Sigmoid colon (tissue), 7 donors: ENCODE data around the gene OPCML. TPM values are rescaled to one million over a fixed set of nuclear protein-coding genes. Genes with fewer than 3 reads are reported as not detected.

Experiments
- DNase-seq: peaks from one replicate; pipeline ENCODE4 v3.0.0-alpha.2; 2019
- H3K27ac ChIP-seq, 4 donors: fragments of 200-600 bp; sonication (generic); one replicate each; pipeline ENCODE4 v1.5.1; 2016 to 2019; ENCODE audit warnings: mild to moderate bottlenecking in 1 of 4
- H3K27me3 ChIP-seq, 3 donors: fragments of 200-600 bp; sonication (generic); one replicate each; pipeline ENCODE4 v1.5.1; 2019; ENCODE audit warnings: mild to moderate bottlenecking in 1 of 3
- H3K36me3 ChIP-seq, 4 donors: fragments of 200-600 bp; sonication (generic); one replicate each; pipeline ENCODE4 v1.5.1; 2016 to 2019
- H3K4me1 ChIP-seq, 4 donors: fragments of 200-600 bp; sonication (generic); one replicate each; pipeline ENCODE4 v1.5.1; 2017 to 2019
- H3K4me3 ChIP-seq, 4 donors: fragments of 200-600 bp; sonication (generic); one replicate each; pipeline ENCODE4 v1.5.1; 2017 to 2019; ENCODE audit warnings: mild to moderate bottlenecking in 2 of 4, moderate library complexity in 1 of 4
- H3K9me3 ChIP-seq, 4 donors: fragments of 200-600 bp in 3 of 4; sonication (generic) in 3 of 4; one replicate each; pipeline versions ENCODE4 v1.5.1 to v1.6.1; 2013 to 2019
- CTCF ChIP-seq, 4 experiments: fragments of 450-650 bp in 3 of 4; fragments of 200-600 bp in 1 of 4; IDR thresholded peaks; one replicate each; pipeline ENCODE4 v1.5.1; 2016 to 2019; ENCODE audit warnings: antibody characterized with exemption in 4 of 4, mild to moderate bottlenecking in 3 of 4, moderate library complexity in 2 of 4
- EP300 ChIP-seq, 4 donors: sonication (generic); formaldehyde crosslinking; IDR thresholded peaks; one replicate each; pipeline ENCODE4 v1.6.1; 2017; ENCODE audit warnings: antibody characterized with exemption in 4 of 4
- POLR2A ChIP-seq, 2 donors: fragments of 450-650 bp; IDR thresholded peaks; one replicate each; pipeline ENCODE4 v1.6.1; 2016; ENCODE audit warnings: antibody characterized with exemption in 2 of 2, mild to moderate bottlenecking in 2 of 2, moderate library complexity in 2 of 2
- POLR2AphosphoS5 ChIP-seq, 4 donors: sonication (generic); formaldehyde crosslinking; IDR thresholded peaks; one replicate each; pipeline ENCODE4 v1.6.1; 2017; ENCODE audit warnings: antibody characterized with exemption in 4 of 4
- WGBS, 2 donors: extraction: QIAGEN DNeasy Blood & Tissue Kit; methylation state at CpG; one replicate each; pipeline ENCODE4 v1.1.7; 2013; 5-methylcytosine and 5-hydroxymethylcytosine counted together
- intact Hi-C: fragments of 100-400 bp; cut with DNase I; formaldehyde crosslinking; loops from one replicate; pipeline ENCODE4 v1.15.1; 2023
- polyA plus RNA-seq, 3 donors: library from polyadenylated mRNA; stranded (reverse); fragments of 200-250 nt; gene quantifications; one replicate each; pipeline ENCODE4 v1.2.3, GENCODE V29; 2013
- total RNA-seq, 4 donors: library from RNA; depleted of rRNA; stranded (reverse); fragments of >200 nt; gene quantifications; one replicate each; pipeline ENCODE4 v1.1.0, GENCODE V29; 2016
- donor health status: healthy with polysubstance abuse.
- donor health status: Bipolar disorder and iron deficiency.
- donor health status: healthy.

OPCML gene
- total and polyA plus RNA-seq, 7 donors, result under 0.01 to 0.14 (median 0.03) TPM; not detected in 4

- Histone ChIP-seq H3K4me3 (no peak overlapping the region), H3K4me1 (no peaks in the 10 kb centered on the region), H3K27ac (no peak overlapping the region), H3K27me3 (peaks cover 0 to 10% (median 0%) of the 10 kb centered on the region in 3 donors), H3K9me3 (no peaks in the 10 kb centered on the region), H3K36me3 (no peaks in the 10 kb centered on the region)
- no peak for DNase-seq
- no peak for TF ChIP-seq CTCF (IDR thresholded peaks at IDR 0.05)
- TF ChIP-seq EP300 (IDR thresholded peaks at IDR 0.05), result no peak
- TF ChIP-seq POLR2AphosphoS5 (IDR thresholded peaks at IDR 0.05), result no peak
- TF ChIP-seq POLR2A (IDR thresholded peaks at IDR 0.05), result no peak
- intact Hi-C loops, result no loop called here
- 79% methylated on average over 6 of the region's 6 CpGs for WGBS, 2 donors
These were observed 260.2 kb downstream of the OPCML start for GRCh38 chr11:133271871-133272776.

GRCh38 chr11:133271206-133271605, 261.1 kb downstream of the OPCML start:
- Histone ChIP-seq H3K36me3 (no peaks in the 10 kb centered on the region), H3K4me1 (no peaks in the 10 kb centered on the region), H3K9me3 (no peaks in the 10 kb centered on the region), H3K27me3 (peaks cover 0 to 16% (median 0%) of the 10 kb centered on the region in 3 donors), H3K27ac (no peak overlapping the region), H3K4me3 (no peak overlapping the region)
- DNase-seq, result no peak
- intact Hi-C loops, result no loop called here
- TF ChIP-seq CTCF (IDR thresholded peaks at IDR 0.05), result no peak
- no peak for TF ChIP-seq POLR2AphosphoS5 (IDR thresholded peaks at IDR 0.05)

- 52 to 73% methylated on average over 2 of the region's 2 CpGs for WGBS, 2 donors
- no peak for DNase-seq
- no peak overlapping the region for H3K27ac ChIP-seq
- no peak for TF ChIP-seq POLR2AphosphoS5 (IDR thresholded peaks at IDR 0.05)
- TF ChIP-seq POLR2A (IDR thresholded peaks at IDR 0.05), result no peak
- TF ChIP-seq EP300 (IDR thresholded peaks at IDR 0.05), result no peak
- TF ChIP-seq CTCF (IDR thresholded peaks at IDR 0.05), result no peak
- intact Hi-C loops, result no loop called here
- no peaks in the 10 kb centered on the region for H3K4me1 ChIP-seq
- H3K9me3 ChIP-seq, result no peaks in the 10 kb centered on the region
- H3K4me3 ChIP-seq, result no peak overlapping the region
- no peaks in the 10 kb centered on the region for H3K36me3 ChIP-seq
- peaks cover 0 to 17% (median 0%) of the 10 kb centered on the region in 3 donors for H3K27me3 ChIP-seq
These were observed 263.0 kb downstream of the OPCML start for GRCh38 chr11:133269267-133269666.

GRCh38 chr11:133266986-133267385, 265.3 kb downstream of the OPCML start:
- TF ChIP-seq POLR2A (IDR thresholded peaks at IDR 0.05) (no peak), CTCF (IDR thresholded peaks at IDR 0.05) (no peak), EP300 (IDR thresholded peaks at IDR 0.05) (no peak), POLR2AphosphoS5 (IDR thresholded peaks at IDR 0.05) (no peak)
- H3K36me3 ChIP-seq, result no peaks in the 10 kb centered on the region
- H3K4me1 ChIP-seq, result no peaks in the 10 kb centered on the region
- peaks cover 0 to 28% (median 4%) of the 10 kb centered on the region in 3 donors for H3K27me3 ChIP-seq
- intact Hi-C loops, result no loop called here
- DNase-seq, result no peak
- H3K27ac ChIP-seq, result no peak overlapping the region
- no peaks in the 10 kb centered on the region for H3K9me3 ChIP-seq
- H3K4me3 ChIP-seq, result no peak overlapping the region
- WGBS, 2 donors, result 27 to 70% methylated on average over 6 of the region's 6 CpGs
